Endothelial cell of umbilical vein (primary cell): ENCODE data around the gene TMEM270.

Experiments
- CTCF ChIP-seq, 2 donors: IDR thresholded peaks; 1 replicate in 1 of 2; 2 replicates in 1 of 2; pipeline ENCODE4 v1.5.1; 2011; ENCODE audit warnings: low read length in 2 of 2, mild to moderate bottlenecking in 2 of 2, moderate library complexity in 2 of 2, control low read depth in 1 of 2, inconsistent platforms in 1 of 2, low read depth in 1 of 2; ENCODE audit not compliant: insufficient read depth in 1 of 2; ENCODE audit errors: extremely low read depth in 1 of 2
- EZH2 ChIP-seq: IDR thresholded peaks from 2 replicates; pipeline ENCODE4 v1.6.1; 2012; ENCODE audit warnings: borderline replicate concordance, low read depth, mild to moderate bottlenecking, moderate library complexity, low read length, inconsistent platforms; ENCODE audit not compliant: severe bottlenecking
- FOS ChIP-seq: IDR thresholded peaks from 2 replicates; pipeline ENCODE4 v1.6.1; 2011; ENCODE audit warnings: mild to moderate bottlenecking, low read length, moderate library complexity, borderline replicate concordance; ENCODE audit not compliant: insufficient read depth
- POLR2A ChIP-seq: IDR thresholded peaks from 2 replicates; pipeline ENCODE4 v1.6.1; 2012; ENCODE audit warnings: low read depth, mild to moderate bottlenecking, control low read depth, low read length
- POLR2AphosphoS5 ChIP-seq: IDR thresholded peaks from 2 replicates; pipeline ENCODE4 v1.6.1; 2012; ENCODE audit warnings: low read depth, mild to moderate bottlenecking, control low read depth, low read length, moderate library complexity; ENCODE audit not compliant: insufficient read depth
- TF ChIP-seq, protein P1 (sequence below): IDR thresholded peaks from 2 replicates; pipeline ENCODE4 v1.6.1; 2011; ENCODE audit not compliant: insufficient read depth, insufficient read length

GRCh38 chr7:73856941-73857340 lies 4.0 kb upstream of the TMEM270 start:
- no peak for TF ChIP-seq CTCF (IDR thresholded peaks at IDR 0.05; ENCODE audit: extremely low read depth in 1 of 2, insufficient read depth in 1 of 2, low read depth in 1 of 2, low read length in 2 of 2)
- TF ChIP-seq POLR2A = no peak
- TF ChIP-seq POLR2AphosphoS5 = no peak
- TF ChIP-seq, protein P1, sequence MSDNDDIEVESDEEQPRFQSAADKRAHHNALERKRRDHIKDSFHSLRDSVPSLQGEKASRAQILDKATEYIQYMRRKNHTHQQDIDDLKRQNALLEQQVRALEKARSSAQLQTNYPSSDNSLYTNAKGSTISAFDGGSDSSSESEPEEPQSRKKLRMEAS = no peak
- no peak for TF ChIP-seq EZH2
- TF ChIP-seq FOS = no peak
